OCI-LY1 (cell line): ENCODE results near the gene DAAM2.

ENCODE experiments used
- H2AFZ ChIP-seq: fragments of 200-600 bp; sonication (generic), shearing (Covaris generic); 2 replicates; pipeline ENCODE4 v1.6.0; 2014; ENCODE audit warnings: antibody characterized with exemption, mild to moderate bottlenecking, low read length
- H3F3A ChIP-seq: fragments of 200-600 bp; sonication (generic), shearing (Covaris generic); 2 replicates; pipeline ENCODE4 v1.6.0; 2014; ENCODE audit warnings: mild to moderate bottlenecking, antibody characterized with exemption, low read length, moderate library complexity; ENCODE audit not compliant: insufficient read depth
- H3K27ac ChIP-seq: fragments of 200-600 bp; sonication (generic); 2 replicates; pipeline ENCODE4 v1.5.1; 2014; ENCODE audit warnings: low read length, mixed run types, mild to moderate bottlenecking, low read depth; ENCODE audit not compliant: poor library complexity, severe bottlenecking
- H3K27me3 ChIP-seq: fragments of 200-600 bp; sonication (generic); 2 replicates; pipeline ENCODE4 v1.6.0; 2014; ENCODE audit warnings: antibody characterized with exemption, mild to moderate bottlenecking, low read length, moderate library complexity; ENCODE audit not compliant: insufficient read depth
- H3K36me3 ChIP-seq: fragments of 200-600 bp; sonication (generic); 2 replicates; pipeline ENCODE4 v1.6.1; 2014; ENCODE audit warnings: mild to moderate bottlenecking, antibody characterized with exemption, low read length, moderate library complexity, mixed read lengths; ENCODE audit not compliant: insufficient read depth
- H3K4me1 ChIP-seq: fragments of 200-600 bp; sonication (generic); 2 replicates; pipeline ENCODE4 v1.5.1; 2014; ENCODE audit warnings: mild to moderate bottlenecking, low read length, moderate library complexity; ENCODE audit not compliant: insufficient read depth, severe bottlenecking
- H3K4me2 ChIP-seq: fragments of 200-600 bp; sonication (generic), shearing (Covaris generic); 2 replicates; pipeline ENCODE4 v1.6.1; 2014; ENCODE audit warnings: low read length
- H3K4me3 ChIP-seq: fragments of 200-600 bp; sonication (generic); 2 replicates; pipeline ENCODE4 v1.5.1; 2014; ENCODE audit warnings: low read length, low read depth, mild to moderate bottlenecking, mixed read lengths; ENCODE audit not compliant: poor library complexity, severe bottlenecking
- H3K79me2 ChIP-seq: fragments of 200-600 bp; shearing (Covaris generic); 2 replicates; pipeline ENCODE4 v1.6.1; 2016; ENCODE audit warnings: mixed run types, low read length, mixed read lengths; ENCODE audit not compliant: insufficient read depth
- H3K9ac ChIP-seq: fragments of 200-600 bp; sonication (generic), shearing (Covaris generic); 2 replicates; pipeline ENCODE4 v1.6.1; 2014; ENCODE audit warnings: mild to moderate bottlenecking, low read length, mixed read lengths
- H3K9me2 ChIP-seq: fragments of 200-600 bp; sonication (generic), shearing (Covaris generic); 2 replicates; pipeline ENCODE4 v1.6.1; 2014; ENCODE audit warnings: low read depth, mild to moderate bottlenecking, low read length, mixed read lengths
- H3K9me3 ChIP-seq: fragments of 200-600 bp; shearing (Covaris generic); 2 replicates; pipeline ENCODE4 v1.6.1; 2014; ENCODE audit warnings: low read length, mixed read lengths
- H4K20me1 ChIP-seq: fragments of 200-600 bp; sonication (generic), shearing (Covaris generic); 2 replicates; pipeline ENCODE4 v1.6.0; 2016; ENCODE audit warnings: mild to moderate bottlenecking, low read length; ENCODE audit not compliant: insufficient read depth
- EZH2 ChIP-seq: fragments of 200-600 bp; sonication (generic), shearing (Covaris generic); IDR thresholded peaks from 2 replicates; pipeline ENCODE4 v1.8.0; 2017; ENCODE audit warnings: borderline replicate concordance, mixed run types, mild to moderate bottlenecking, antibody characterized with exemption, low read length, moderate library complexity, mixed read lengths
- TF ChIP-seq, protein P1 (sequence below): fragments of 200-600 bp; sonication (generic), shearing (Covaris generic); IDR thresholded peaks from 2 replicates; pipeline ENCODE4 v1.5.1; 2017; ENCODE audit warnings: mild to moderate bottlenecking, antibody characterized with exemption, low read length, moderate library complexity, mixed read lengths

Gene DAAM2

DNA sequence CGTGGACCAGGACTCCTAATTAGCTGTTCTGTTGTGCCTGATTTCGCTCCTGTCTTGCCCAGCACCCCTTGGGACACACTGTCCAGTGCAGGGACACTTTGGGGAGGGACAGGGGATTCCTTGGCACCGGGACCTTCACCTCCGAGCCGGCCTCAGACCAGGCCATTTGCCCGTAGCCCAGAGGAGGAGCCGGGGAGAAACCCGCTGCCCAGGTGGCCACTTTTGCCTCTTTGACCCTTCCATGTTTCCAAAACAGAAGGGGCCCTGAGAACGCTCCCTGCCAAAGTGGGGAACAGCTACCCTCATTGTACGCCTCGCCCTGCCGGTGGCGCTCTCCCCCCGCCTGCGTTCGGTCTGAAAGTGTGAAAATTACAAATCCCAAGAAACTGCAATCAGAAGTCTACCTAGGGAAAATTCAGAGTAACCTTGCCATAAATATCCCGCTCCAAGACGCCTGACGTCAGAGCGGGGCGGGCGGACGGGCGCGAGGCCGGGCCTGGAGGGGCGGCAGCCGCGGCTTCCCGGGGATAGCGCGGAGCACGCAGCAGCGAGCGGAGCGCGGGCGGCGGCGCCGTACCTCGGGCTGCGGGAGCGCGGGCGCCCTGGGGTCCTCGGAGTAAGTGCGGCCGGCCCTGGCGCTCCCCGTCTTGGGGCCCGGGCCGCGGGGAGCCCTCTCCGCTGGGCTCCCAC, at the start of gene DAAM2:
DAAM2 (plus strand) TSS at position 527 of the 690 bp plus-strand sequence. CDS start 63,927 bp downstream, outside the sequence.
- H3K4me3 ChIP-seq = no peak within 1 kb of the TSS
- no peaks in the 10 kb centered on the region for H3K79me2 ChIP-seq
- no peaks in the 10 kb centered on the region for H4K20me1 ChIP-seq
- no peaks in the 10 kb centered on the region for H3K9me3 ChIP-seq
- H3K36me3 ChIP-seq = no peaks in the 10 kb centered on the region
- H3K27ac ChIP-seq = no peak within 1 kb of the TSS
- no peak for TF ChIP-seq EZH2
- TF ChIP-seq, protein P1, sequence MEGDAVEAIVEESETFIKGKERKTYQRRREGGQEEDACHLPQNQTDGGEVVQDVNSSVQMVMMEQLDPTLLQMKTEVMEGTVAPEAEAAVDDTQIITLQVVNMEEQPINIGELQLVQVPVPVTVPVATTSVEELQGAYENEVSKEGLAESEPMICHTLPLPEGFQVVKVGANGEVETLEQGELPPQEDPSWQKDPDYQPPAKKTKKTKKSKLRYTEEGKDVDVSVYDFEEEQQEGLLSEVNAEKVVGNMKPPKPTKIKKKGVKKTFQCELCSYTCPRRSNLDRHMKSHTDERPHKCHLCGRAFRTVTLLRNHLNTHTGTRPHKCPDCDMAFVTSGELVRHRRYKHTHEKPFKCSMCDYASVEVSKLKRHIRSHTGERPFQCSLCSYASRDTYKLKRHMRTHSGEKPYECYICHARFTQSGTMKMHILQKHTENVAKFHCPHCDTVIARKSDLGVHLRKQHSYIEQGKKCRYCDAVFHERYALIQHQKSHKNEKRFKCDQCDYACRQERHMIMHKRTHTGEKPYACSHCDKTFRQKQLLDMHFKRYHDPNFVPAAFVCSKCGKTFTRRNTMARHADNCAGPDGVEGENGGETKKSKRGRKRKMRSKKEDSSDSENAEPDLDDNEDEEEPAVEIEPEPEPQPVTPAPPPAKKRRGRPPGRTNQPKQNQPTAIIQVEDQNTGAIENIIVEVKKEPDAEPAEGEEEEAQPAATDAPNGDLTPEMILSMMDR = no peak
- no peaks in the 10 kb centered on the region for H3K27me3 ChIP-seq
- no peaks in the 10 kb centered on the region for H3F3A ChIP-seq
- H3K4me2 ChIP-seq = no peak within 1 kb of the TSS
- no peaks in the 10 kb centered on the region for H3K4me1 ChIP-seq
- H3K9me2 ChIP-seq = no peaks in the 10 kb centered on the region
- no peak within 1 kb of the TSS for H3K9ac ChIP-seq
- no peak within 1 kb of the TSS for H2AFZ ChIP-seq

DNA sequence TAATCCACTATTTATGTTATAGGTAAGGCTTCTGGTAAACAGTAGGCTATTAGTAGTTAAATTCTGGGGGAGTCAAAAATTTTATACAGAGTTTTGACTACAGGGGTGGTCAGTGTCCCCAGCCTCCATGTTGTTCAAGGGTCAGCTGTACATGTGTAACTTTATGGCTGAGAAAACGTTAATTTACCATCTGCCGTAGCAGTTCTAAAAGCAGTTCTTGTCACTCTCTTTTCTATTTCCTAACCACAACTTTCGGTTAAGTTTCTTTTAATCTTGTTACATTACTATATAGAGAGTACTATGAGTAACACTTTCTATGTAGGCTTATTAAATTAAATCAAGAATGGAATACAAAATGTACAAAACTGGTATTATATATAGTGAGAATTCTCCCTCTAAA, 45.4 kb upstream of the DAAM2 start:
- H3K4me3 ChIP-seq = no peak overlapping the region
- H3K9ac ChIP-seq = no peak overlapping the region
- no peaks in the 10 kb centered on the region for H4K20me1 ChIP-seq
- no peaks in the 10 kb centered on the region for H3K9me3 ChIP-seq
- H3K27ac ChIP-seq = no peak overlapping the region
- no peaks in the 10 kb centered on the region for H3K36me3 ChIP-seq
- no peak overlapping the region for H2AFZ ChIP-seq
- H3K9me2 ChIP-seq = no peaks in the 10 kb centered on the region
- no peak overlapping the region for H3K4me2 ChIP-seq
- H3K4me1 ChIP-seq = no peaks in the 10 kb centered on the region
- H3K79me2 ChIP-seq = no peaks in the 10 kb centered on the region
- TF ChIP-seq EZH2 = no peak
- TF ChIP-seq, protein P1 = no peak
- H3K27me3 ChIP-seq = no peaks in the 10 kb centered on the region
- H3F3A ChIP-seq = no peaks in the 10 kb centered on the region

DNA sequence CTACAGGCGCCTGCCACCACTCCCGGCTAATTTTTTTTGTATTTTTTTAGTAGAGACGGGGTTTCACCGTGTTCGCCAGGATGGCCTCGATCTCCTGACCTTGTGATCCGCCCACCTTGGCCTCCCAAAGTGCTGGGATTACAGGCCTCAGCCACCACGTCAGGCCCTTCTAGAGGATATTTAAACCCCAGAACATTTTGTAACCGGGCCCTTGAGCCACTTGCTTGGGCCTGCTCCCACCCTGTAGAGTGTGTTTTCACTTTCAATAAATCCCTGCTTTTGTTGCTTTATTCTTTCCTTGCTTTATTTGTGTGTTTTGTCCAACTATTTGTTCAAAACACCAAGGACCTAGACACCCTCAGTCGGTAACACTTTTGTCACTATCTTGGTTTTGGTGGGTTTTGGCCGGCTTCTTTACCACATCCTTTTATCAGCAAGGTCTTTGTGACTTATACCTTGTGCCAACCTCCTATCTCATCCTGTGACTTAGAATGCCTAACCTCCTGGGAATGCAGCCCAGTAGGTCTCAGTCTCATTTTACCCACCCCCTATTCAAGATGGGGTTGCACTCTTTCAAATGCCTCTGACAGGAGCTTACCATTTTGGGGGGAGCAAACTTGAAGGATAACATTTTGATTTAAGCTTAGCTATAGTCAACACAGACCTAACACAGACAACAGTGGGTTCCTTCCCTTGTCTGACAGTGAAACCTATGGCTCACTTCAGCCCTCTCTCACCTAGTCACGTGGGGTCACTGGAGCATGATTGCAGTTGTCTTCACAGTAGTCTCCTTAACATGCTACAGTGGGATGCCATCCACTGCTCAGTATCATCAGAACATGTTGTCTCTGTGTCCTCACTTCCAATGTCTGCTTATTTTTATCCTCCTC, 39.1 kb upstream of the DAAM2 start:
- no peak overlapping the region for H3K27ac ChIP-seq
- no peak overlapping the region for H2AFZ ChIP-seq
- H3K4me1 ChIP-seq = no peaks in the 10 kb centered on the region
- H3K9me2 ChIP-seq = no peaks in the 10 kb centered on the region
- H4K20me1 ChIP-seq = no peaks in the 10 kb centered on the region
- H3K4me2 ChIP-seq = no peak overlapping the region
- no peaks in the 10 kb centered on the region for H3K9me3 ChIP-seq
- H3K9ac ChIP-seq = no peak overlapping the region
- H3K4me3 ChIP-seq = no peak overlapping the region
- H3K27me3 ChIP-seq = no peaks in the 10 kb centered on the region; the same call in 1 of the 2 replicates
- no peaks in the 10 kb centered on the region for H3F3A ChIP-seq
- no peak for TF ChIP-seq EZH2
- TF ChIP-seq, protein P1 = no peak
- no peaks in the 10 kb centered on the region for H3K79me2 ChIP-seq
- no peaks in the 10 kb centered on the region for H3K36me3 ChIP-seq
